Effector memory CD8-positive, alpha-beta T cell (primary cell): ENCODE results near the gene CCDC136.

Experiments
- ATAC-seq: fragments of 150-1000 bp; cut with Tn5 transposase; replicated peaks from 2 replicates; pipeline ENCODE4 v1.10.0; 2021; ENCODE audit warnings: mild to moderate bottlenecking, moderate library complexity
- DNase-seq, 3 experiments: peaks; one replicate each; pipeline ENCODE4 v3.0.0; 2021
- H3K27ac Mint-ChIP-seq, 2 donors: one replicate each; pipeline ENCODE4 v1.8.0; 2022; ENCODE audit warnings: mild to moderate bottlenecking in 2 of 2, mixed read lengths in 2 of 2, moderate library complexity in 2 of 2
- H3K27me3 Mint-ChIP-seq, 2 donors: one replicate each; pipeline ENCODE4 v1.8.0; 2022; ENCODE audit warnings: mixed read lengths in 2 of 2
- H3K36me3 Mint-ChIP-seq: one replicate; pipeline ENCODE4 v1.8.0; 2022; ENCODE audit warnings: mild to moderate bottlenecking, moderate library complexity, mixed read lengths; ENCODE audit not compliant: insufficient read depth
- H3K4me1 Mint-ChIP-seq, 2 donors: one replicate each; pipeline ENCODE4 v1.8.0; 2022; ENCODE audit warnings: low read depth in 2 of 2, mixed read lengths in 2 of 2
- H3K4me3 Mint-ChIP-seq, 2 donors: one replicate each; pipeline ENCODE4 v1.8.0; 2022; ENCODE audit warnings: mild to moderate bottlenecking in 2 of 2, mixed read lengths in 2 of 2, moderate library complexity in 2 of 2
- H3K9me3 Mint-ChIP-seq, 2 donors: one replicate each; pipeline ENCODE4 v1.8.0; 2022; ENCODE audit warnings: mixed read lengths in 2 of 2

Gene CCDC136

DNA sequence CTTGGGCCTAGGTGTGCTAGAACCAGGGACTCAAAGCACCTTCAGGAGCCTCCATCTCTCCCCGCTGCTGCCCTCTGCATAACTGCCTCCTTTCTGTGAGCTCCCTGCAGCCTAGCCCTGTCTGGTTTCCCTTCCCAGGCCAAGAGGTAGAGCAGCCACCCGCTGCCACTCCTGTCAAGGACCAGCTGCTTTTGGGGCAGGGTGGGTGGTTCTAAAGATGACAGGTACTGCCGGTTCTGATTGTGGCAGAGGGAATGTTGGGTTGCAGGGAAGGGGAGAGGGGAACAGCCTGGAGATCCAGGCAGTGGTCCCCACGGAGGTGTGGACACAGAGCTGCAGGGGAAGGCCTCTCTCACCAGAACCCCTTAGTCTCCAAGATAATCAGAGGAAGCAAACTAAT, 34.7 kb downstream of the CCDC136 start:
- H3K27me3 Mint-ChIP-seq = peaks cover 38 to 77% of the 10 kb centered on the region in 2 donors
- no peak overlapping the region for H3K4me3 Mint-ChIP-seq
- ATAC-seq = no peak
- peaks cover 2% of the 10 kb centered on the region for H3K36me3 Mint-ChIP-seq
- no peak for DNase-seq
- no peak overlapping the region for H3K27ac Mint-ChIP-seq
- H3K4me1 Mint-ChIP-seq = peaks cover 5 to 13% of the 10 kb centered on the region in 2 donors
- H3K9me3 Mint-ChIP-seq = no peaks in the 10 kb centered on the region

DNA sequence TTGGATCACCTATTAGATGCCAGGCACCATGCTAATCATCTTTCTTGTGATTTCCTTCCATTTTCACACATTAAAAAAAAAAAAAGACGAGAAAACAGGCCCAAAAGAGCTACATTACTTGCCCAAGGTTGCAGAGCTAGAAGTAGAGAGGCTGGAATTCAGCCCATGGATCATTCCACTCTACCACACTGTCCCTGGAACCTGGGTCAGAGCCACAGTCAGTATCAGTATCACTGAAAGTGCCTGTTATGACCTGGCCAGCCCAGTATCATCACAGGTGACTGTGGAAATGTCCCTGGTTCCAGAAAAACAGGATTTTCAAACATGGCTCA, 35.1 kb downstream of the CCDC136 start:
- ATAC-seq (no peak), DNase-seq (no peak)
- Mint-ChIP-seq H3K27ac (no peak overlapping the region), H3K4me1 (peaks cover 5 to 13% of the 10 kb centered on the region in 2 donors), H3K9me3 (no peaks in the 10 kb centered on the region), H3K36me3 (peaks cover 2% of the 10 kb centered on the region), H3K27me3 (peaks cover 41 to 80% of the 10 kb centered on the region in 2 donors), H3K4me3 (no peak overlapping the region)

DNA sequence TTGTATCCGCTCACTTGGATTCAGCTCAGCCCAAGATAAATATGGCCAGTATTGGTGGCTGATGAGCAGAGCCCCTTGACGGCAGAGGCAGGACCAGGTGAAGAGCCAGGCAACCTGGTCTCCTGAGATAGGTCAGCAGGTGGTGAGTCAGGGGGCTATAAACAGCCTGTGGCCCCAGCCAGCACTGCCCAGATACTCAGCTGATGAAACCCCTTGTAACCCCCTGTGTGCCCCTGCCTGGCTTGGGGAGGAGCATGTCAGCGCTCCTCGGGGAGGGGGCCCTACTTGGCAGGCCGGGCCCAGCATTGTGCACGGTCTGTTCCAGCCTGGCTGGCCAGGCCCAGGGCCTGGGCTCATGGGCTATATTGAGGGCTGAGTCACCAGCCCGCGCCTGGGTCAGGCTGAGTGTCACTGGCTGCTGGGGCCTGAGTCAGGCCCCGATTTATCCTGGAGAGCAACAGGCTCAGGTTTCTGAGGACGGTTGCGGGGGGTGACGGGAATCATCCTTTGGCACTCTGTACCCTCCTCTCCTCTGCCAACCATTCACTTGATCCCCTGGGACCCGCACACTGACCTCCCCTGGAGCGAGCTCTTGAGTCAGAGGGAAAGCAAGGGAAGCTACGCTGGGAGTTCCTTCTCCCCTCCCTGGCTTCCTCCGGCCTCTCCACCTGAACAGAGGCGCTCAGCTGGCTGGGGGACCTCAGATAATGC, 35.6 kb downstream of the CCDC136 start:
- DNase-seq (no peak), ATAC-seq (no peak)
- no peak overlapping the region for H3K4me3 Mint-ChIP-seq

GRCh38 chr7:128827971-128828711, 36.4 kb downstream of the CCDC136 start:
- Mint-ChIP-seq H3K4me3 (no peak overlapping the region), H3K4me1 (peaks cover 5 to 13% of the 10 kb centered on the region in 2 donors), H3K9me3 (no peaks in the 10 kb centered on the region), H3K27ac (no peak overlapping the region), H3K36me3 (peaks cover 2% of the 10 kb centered on the region), H3K27me3 (peaks cover 47 to 83% of the 10 kb centered on the region in 2 donors)
- DNase-seq = no peak
- no peak for ATAC-seq

More for the DNA sequence above, 35.6 kb downstream of the CCDC136 start:
- no peaks in the 10 kb centered on the region for H3K9me3 Mint-ChIP-seq
- H3K36me3 Mint-ChIP-seq = peaks cover 2% of the 10 kb centered on the region
- no peak overlapping the region for H3K27ac Mint-ChIP-seq
- H3K4me1 Mint-ChIP-seq = peaks cover 5 to 13% of the 10 kb centered on the region in 2 donors
- H3K27me3 Mint-ChIP-seq = peaks cover 46 to 80% of the 10 kb centered on the region in 2 donors

DNA sequence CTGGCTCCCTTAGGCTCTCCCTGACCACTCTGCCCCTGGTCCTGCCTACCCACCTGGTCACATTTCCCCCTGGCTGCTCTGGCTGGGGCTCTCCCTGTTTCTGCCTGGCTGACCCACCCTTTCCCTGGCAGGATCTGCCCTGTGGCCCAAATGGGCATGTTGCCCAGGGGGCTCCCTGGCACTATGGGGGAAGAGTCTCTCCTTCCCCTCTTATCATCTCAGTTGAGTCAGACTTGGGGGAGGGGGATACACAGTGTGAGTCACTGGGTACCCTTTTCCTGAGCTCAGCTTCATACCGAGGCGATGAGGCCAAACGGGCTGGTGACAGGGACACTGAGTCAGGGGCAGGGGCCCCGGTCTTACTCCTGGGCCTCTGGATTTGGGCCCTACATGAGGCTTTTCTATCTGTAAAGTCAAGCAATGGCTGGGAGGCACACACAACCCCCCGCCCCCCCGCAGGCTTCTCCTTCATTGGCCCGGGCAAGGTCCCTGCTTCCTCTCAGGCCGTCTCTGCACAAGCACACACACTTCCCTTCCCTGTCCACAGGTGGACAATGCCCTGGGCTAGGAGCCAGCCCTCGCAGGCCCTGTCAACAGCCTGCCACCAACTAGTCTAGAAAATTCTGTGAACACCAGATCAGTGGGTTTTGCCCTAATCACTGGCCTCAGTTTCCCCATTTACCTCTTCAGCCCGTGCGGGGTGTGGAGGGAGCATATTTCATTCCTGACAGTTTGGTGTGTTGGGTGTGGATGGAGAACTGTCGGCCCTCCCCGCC, 37.8 kb downstream of the CCDC136 start:
- peaks cover 2% of the 10 kb centered on the region for H3K36me3 Mint-ChIP-seq
- peaks cover 5 to 13% of the 10 kb centered on the region in 2 donors for H3K4me1 Mint-ChIP-seq
- H3K27me3 Mint-ChIP-seq = peaks cover 47 to 84% of the 10 kb centered on the region in 2 donors
- no peaks in the 10 kb centered on the region for H3K9me3 Mint-ChIP-seq
- H3K27ac Mint-ChIP-seq = no peak overlapping the region
- ATAC-seq = no peak
- no peak for DNase-seq
- peak overlapping the region; percentile 22 to 83 for H3K4me3 Mint-ChIP-seq

DNA sequence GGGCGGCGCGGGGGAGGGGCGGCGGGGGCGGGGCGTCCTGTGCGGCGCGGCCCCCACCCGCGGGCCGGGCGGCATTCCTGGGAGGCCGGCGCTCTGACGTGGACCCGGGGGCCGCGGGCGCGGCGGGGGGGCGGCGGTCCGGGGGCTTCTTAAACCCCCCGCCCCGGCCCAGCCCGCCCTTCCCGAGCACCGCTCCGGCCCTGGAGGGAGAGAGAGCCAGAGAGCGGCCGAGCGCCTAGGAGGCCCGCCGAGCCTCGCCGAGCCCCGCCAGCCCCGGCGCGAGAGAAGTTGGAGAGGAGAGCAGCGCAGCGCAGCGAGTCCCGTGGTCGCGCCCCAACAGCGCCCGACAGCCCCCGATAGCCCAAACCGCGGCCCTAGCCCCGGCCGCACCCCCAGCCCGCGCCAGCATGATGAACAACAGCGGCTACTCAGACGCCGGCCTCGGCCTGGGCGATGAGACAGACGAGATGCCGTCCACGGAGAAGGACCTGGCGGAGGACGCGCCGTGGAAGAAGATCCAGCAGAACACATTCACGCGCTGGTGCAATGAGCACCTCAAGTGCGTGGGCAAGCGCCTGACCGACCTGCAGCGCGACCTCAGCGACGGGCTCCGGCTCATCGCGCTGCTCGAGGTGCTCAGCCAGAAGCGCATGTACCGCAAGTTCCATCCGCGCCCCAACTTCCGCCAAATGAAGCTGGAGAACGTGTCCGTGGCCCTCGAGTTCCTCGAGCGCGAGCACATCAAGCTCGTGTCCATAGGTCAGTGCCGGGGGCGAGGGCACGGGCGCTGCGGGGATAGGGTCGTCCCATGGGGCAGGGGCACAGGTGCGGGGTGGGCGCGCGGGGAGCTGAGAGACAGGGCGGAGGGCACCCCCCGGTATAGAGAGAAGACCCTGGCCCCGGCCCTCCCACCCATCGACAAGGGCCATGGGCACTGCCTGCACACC, 38.7 kb downstream of the CCDC136 start, which contains the start of gene FLNC:
TSS of gene FLNC (plus strand) at position 176 of the 947 bp plus-strand sequence. CDS start at position 408, 232 bp downstream.
- Mint-ChIP-seq H3K9me3 (no peaks in the 10 kb centered on the region), H3K4me1 (peaks cover 5 to 13% of the 10 kb centered on the region in 2 donors), H3K36me3 (peaks cover 2% of the 10 kb centered on the region), H3K27me3 (peaks cover 47 to 84% of the 10 kb centered on the region in 2 donors), H3K27ac (peak within 1 kb of the TSS in 1 of 2 donors; percentile 59), H3K4me3 (peak within 1 kb of the TSS; percentile 78 to 83)
- ATAC-seq (peak; percentile 67), DNase-seq (peak; percentile 14 to 21 (median 17))

- Mint-ChIP-seq H3K4me3 (peak overlapping the region; percentile 78 to 83), H3K9me3 (no peaks in the 10 kb centered on the region), H3K36me3 (peaks cover 2% of the 10 kb centered on the region), H3K27ac (peak overlapping the region in 1 of 2 donors; percentile 59), H3K27me3 (peaks cover 47 to 79% of the 10 kb centered on the region in 2 donors), H3K4me1 (peaks cover 5 to 13% of the 10 kb centered on the region in 2 donors)
- ATAC-seq (peak; percentile 20), DNase-seq (no peak)
These were observed 39.6 kb downstream of the CCDC136 start for GRCh38 chr7:128831178-128831993.

DNA sequence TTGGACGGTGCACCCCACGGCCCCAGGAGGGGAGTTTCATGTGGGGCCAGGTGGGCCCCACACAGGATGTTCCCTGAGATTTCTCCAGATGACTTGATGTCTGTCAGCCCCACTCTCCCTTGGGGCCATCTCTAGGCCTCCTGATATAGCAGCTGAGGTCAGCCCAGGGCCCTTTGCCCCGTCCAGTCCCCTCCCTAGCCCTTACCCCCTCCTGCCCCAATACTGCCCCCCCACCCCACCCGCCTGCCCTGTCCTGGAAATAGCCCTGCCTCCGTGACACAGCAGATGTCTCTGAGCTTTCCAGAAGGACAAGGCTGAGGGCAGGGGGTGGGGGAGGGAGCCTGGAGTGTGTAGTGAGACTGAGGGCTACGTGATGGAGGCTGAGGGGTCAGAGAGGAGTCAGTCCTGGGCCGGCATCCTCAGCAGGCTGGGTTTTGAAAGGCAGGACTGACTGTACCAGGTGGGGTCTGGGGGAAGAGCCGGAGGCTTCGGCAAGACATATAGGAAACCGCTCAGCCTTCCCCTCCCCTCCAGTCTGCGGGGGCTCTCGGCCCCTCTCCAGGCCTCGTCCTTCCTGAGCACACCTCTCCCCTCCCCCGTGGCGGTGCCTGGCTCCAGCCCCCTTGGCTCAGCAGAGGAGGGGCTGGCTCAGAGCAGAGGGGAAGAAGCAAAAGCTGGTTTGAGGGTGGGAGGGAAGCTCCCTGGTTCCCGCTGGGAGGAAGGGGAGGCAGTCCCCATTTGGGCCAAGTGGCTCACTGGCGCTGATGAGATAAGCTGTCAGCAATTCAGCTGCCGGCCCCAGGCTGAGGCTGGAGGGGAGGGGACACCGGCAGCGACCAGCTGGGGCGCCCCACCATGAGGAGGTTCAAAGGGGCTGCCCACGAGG, 40.5 kb downstream of the CCDC136 start:
- Mint-ChIP-seq H3K27me3 (peaks cover 40 to 76% of the 10 kb centered on the region in 2 donors), H3K4me3 (peak overlapping the region in 1 of 2 donors; percentile 31), H3K9me3 (no peaks in the 10 kb centered on the region), H3K27ac (no peak overlapping the region), H3K36me3 (peaks cover 2% of the 10 kb centered on the region), H3K4me1 (peaks cover 5 to 13% of the 10 kb centered on the region in 2 donors)
- DNase-seq (no peak), ATAC-seq (no peak)

GRCh38 chr7:128832880-128833147, 41.0 kb downstream of the CCDC136 start:
- peaks cover 5 to 13% of the 10 kb centered on the region in 2 donors for H3K4me1 Mint-ChIP-seq
- H3K9me3 Mint-ChIP-seq = no peaks in the 10 kb centered on the region
- ATAC-seq (no peak), DNase-seq (no peak)
- H3K27me3 Mint-ChIP-seq = peaks cover 35 to 71% of the 10 kb centered on the region in 2 donors
- peaks cover 2% of the 10 kb centered on the region for H3K36me3 Mint-ChIP-seq
- no peak overlapping the region for H3K4me3 Mint-ChIP-seq
- no peak overlapping the region for H3K27ac Mint-ChIP-seq

- no peak for DNase-seq
- Mint-ChIP-seq H3K36me3 (peaks cover 2% of the 10 kb centered on the region), H3K27ac (no peak overlapping the region), H3K4me1 (peaks cover 5 to 13% of the 10 kb centered on the region in 2 donors), H3K27me3 (peaks cover 29 to 65% of the 10 kb centered on the region in 2 donors), H3K9me3 (no peaks in the 10 kb centered on the region), H3K4me3 (no peak overlapping the region)
- ATAC-seq = no peak
These were observed 41.6 kb downstream of the CCDC136 start for GRCh38 chr7:128833148-128833945.

GRCh38 chr7:128833946-128834325, 42.2 kb downstream of the CCDC136 start:
- Mint-ChIP-seq H3K4me1 (peaks cover 5 to 13% of the 10 kb centered on the region in 2 donors), H3K9me3 (no peaks in the 10 kb centered on the region), H3K4me3 (no peak overlapping the region), H3K36me3 (peaks cover under 1% of the 10 kb centered on the region), H3K27ac (no peak overlapping the region), H3K27me3 (peaks cover 25 to 59% of the 10 kb centered on the region in 2 donors)
- ATAC-seq = no peak
- DNase-seq = no peak
